Astrocyte of the spinal cord (primary cell): ENCODE measurements around the gene PHC2.

Experiments used
- DNase-seq: peaks from one replicate; pipeline ENCODE4 v3.0.0; 2011; ENCODE audit warnings: low read depth, low spot score
- H3K4me3 ChIP-seq: 2 replicates; pipeline ENCODE4 v1.5.1; 2011; ENCODE audit warnings: low read depth, mild to moderate bottlenecking, low read length, moderate library complexity
- CTCF ChIP-seq: IDR thresholded peaks from 2 replicates; pipeline ENCODE4 v1.5.1; 2012; ENCODE audit warnings: low read depth, mild to moderate bottlenecking, low read length, inconsistent platforms
- in situ Hi-C: cut with HindIII; loops from 2 replicates; pipeline ENCODE4 v1.10.0; 2017; ENCODE audit warnings: low sequenced_read_pairs

PHC2 gene

GRCh38 chr1:33319949-33320618 lies 110.8 kb downstream of the PHC2 start:
- no peak for DNase-seq
- no peak for TF ChIP-seq CTCF
- no peak overlapping the region for H3K4me3 ChIP-seq
- in situ Hi-C loops = no loop called here

GRCh38 chr1:33319186-33319948 lies 111.5 kb downstream of the PHC2 start:
- no peak for TF ChIP-seq CTCF
- H3K4me3 ChIP-seq = no peak overlapping the region
- in situ Hi-C loops = no loop called here
- no peak for DNase-seq

- TF ChIP-seq CTCF = no peak
- DNase-seq = no peak
- in situ Hi-C loops = no loop called here
- H3K4me3 ChIP-seq = no peak overlapping the region
These were observed 112.9 kb downstream of the PHC2 start for GRCh38 chr1:33317946-33318345.

GRCh38 chr1:33317354-33317753 lies 113.5 kb downstream of the PHC2 start:
- TF ChIP-seq CTCF = no peak
- in situ Hi-C loops = no loop called here

GRCh38 chr1:33316601-33317000 lies 114.3 kb downstream of the PHC2 start:
- no peak for TF ChIP-seq CTCF
- DNase-seq = no peak
- in situ Hi-C loops = no loop called here
- H3K4me3 ChIP-seq = no peak overlapping the region

More at GRCh38 chr1:33317354-33317753, 113.5 kb downstream of the PHC2 start:
- DNase-seq = no peak
- no peak overlapping the region for H3K4me3 ChIP-seq

GRCh38 chr1:33314416-33314815 lies 116.5 kb downstream of the PHC2 start:
- no peak overlapping the region for H3K4me3 ChIP-seq
- in situ Hi-C loops = no loop called here
- TF ChIP-seq CTCF = no peak
- DNase-seq = no peak
